ENCODE measurements around the gene CLPTM1.

DNA sequence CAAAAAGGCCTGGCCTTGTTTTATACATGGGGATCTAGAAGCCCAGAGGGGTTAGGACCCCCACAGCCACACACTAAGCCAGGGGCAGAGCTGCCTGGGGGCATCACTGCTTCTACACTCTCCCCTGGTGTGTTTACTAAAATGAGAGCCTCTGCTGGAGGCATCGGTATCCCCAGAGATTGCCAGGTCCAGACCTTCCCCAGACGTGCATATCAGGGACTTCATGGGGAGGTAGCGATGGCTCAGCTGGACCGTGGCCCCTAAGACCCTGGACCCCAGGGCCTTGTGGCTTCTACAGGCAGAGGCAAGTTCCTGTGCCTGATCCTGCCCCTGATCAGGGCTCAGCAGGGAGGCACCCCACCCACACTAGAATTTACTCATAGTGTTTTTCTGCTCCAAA lies 13.5 kb downstream of the CLPTM1 start:
- TF ChIP-seq EZH2 (IDR thresholded peaks at IDR 0.05; ENCODE audit: borderline replicate concordance, low read depth, low read length, poor library complexity, severe bottlenecking): no peak
- TF ChIP-seq, protein P1, sequence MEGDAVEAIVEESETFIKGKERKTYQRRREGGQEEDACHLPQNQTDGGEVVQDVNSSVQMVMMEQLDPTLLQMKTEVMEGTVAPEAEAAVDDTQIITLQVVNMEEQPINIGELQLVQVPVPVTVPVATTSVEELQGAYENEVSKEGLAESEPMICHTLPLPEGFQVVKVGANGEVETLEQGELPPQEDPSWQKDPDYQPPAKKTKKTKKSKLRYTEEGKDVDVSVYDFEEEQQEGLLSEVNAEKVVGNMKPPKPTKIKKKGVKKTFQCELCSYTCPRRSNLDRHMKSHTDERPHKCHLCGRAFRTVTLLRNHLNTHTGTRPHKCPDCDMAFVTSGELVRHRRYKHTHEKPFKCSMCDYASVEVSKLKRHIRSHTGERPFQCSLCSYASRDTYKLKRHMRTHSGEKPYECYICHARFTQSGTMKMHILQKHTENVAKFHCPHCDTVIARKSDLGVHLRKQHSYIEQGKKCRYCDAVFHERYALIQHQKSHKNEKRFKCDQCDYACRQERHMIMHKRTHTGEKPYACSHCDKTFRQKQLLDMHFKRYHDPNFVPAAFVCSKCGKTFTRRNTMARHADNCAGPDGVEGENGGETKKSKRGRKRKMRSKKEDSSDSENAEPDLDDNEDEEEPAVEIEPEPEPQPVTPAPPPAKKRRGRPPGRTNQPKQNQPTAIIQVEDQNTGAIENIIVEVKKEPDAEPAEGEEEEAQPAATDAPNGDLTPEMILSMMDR (conservative IDR thresholded peaks at IDR 0.05; ENCODE audit: low read depth, low read length): no peak

Data from A673 (cell line).